Colonic mucosa (tissue), 4 donors: ENCODE results near the gene DMBX1. TPM values are rescaled to one million over a fixed set of nuclear protein-coding genes. Genes with fewer than 3 reads are reported as not detected.

Source experiments
- DNase-seq: peaks from one replicate; pipeline ENCODE4 v3.0.0-alpha.2; 2020
- H3K27ac ChIP-seq: fragments of 200-600 bp; one replicate; pipeline ENCODE4 v1.8.0; 2021
- H3K27me3 ChIP-seq: fragments of 200-600 bp; one replicate; pipeline ENCODE4 v1.8.0; 2021
- H3K36me3 ChIP-seq: fragments of 200-600 bp; one replicate; pipeline ENCODE4 v1.8.0; 2021
- H3K4me1 ChIP-seq: fragments of 200-600 bp; one replicate; pipeline ENCODE4 v1.8.0; 2021; ENCODE audit warnings: mild to moderate bottlenecking
- H3K4me3 ChIP-seq: fragments of 200-600 bp; one replicate; pipeline ENCODE4 v1.8.0; 2021
- H3K9ac ChIP-seq, 2 donors: one replicate each; pipeline ENCODE4 v1.7.0; 2013; ENCODE audit warnings: control low read depth in 2 of 2, low read depth in 2 of 2, low read length in 2 of 2
- H3K9me3 ChIP-seq: fragments of 200-600 bp; one replicate; pipeline ENCODE4 v1.8.0; 2021
- intact Hi-C: fragments of 100-400 bp; cut with DNase I; formaldehyde crosslinking; loops from one replicate; pipeline ENCODE4 v1.14.1; 2022
- total RNA-seq, 2 donors: library from RNA; stranded (reverse); fragmentation: NEBNext Ultra II Directional in 1 of 2; extraction: Animal tissue kit (Norgen Biotek cat#: 25700) in 1 of 2; gene quantifications; one replicate each; pipeline ENCODE4 v1.2.1, GENCODE V29; 2021
- TF ChIP-seq, protein P1 (sequence below): fragments of 200-600 bp; IDR thresholded peaks from one replicate; pipeline ENCODE4 v1.8.0; 2022; ENCODE audit warnings: antibody characterized with exemption, mild to moderate bottlenecking
- donor health status: healthy.
- donor health status: DM: no; HTN: no; CAD: no.
- donor health status: DM: no; HTN: no; CAD: no.

The DMBX1 gene
- total RNA-seq, 2 donors from 2014 or later: not detected

GRCh38 chr1:46461017-46461808, 28.4 kb upstream of the DMBX1 start:
- Histone ChIP-seq H3K27me3 (peaks cover 5% of the 10 kb centered on the region), H3K27ac (no peak overlapping the region), H3K4me3 (no peak overlapping the region), H3K9ac (no peak overlapping the region), H3K4me1 (no peaks in the 10 kb centered on the region), H3K9me3 (no peaks in the 10 kb centered on the region), H3K36me3 (no peaks in the 10 kb centered on the region)
- no peak for DNase-seq
- TF ChIP-seq, protein P1, sequence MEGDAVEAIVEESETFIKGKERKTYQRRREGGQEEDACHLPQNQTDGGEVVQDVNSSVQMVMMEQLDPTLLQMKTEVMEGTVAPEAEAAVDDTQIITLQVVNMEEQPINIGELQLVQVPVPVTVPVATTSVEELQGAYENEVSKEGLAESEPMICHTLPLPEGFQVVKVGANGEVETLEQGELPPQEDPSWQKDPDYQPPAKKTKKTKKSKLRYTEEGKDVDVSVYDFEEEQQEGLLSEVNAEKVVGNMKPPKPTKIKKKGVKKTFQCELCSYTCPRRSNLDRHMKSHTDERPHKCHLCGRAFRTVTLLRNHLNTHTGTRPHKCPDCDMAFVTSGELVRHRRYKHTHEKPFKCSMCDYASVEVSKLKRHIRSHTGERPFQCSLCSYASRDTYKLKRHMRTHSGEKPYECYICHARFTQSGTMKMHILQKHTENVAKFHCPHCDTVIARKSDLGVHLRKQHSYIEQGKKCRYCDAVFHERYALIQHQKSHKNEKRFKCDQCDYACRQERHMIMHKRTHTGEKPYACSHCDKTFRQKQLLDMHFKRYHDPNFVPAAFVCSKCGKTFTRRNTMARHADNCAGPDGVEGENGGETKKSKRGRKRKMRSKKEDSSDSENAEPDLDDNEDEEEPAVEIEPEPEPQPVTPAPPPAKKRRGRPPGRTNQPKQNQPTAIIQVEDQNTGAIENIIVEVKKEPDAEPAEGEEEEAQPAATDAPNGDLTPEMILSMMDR: no peak
- intact Hi-C loops: no loop called here

DNA sequence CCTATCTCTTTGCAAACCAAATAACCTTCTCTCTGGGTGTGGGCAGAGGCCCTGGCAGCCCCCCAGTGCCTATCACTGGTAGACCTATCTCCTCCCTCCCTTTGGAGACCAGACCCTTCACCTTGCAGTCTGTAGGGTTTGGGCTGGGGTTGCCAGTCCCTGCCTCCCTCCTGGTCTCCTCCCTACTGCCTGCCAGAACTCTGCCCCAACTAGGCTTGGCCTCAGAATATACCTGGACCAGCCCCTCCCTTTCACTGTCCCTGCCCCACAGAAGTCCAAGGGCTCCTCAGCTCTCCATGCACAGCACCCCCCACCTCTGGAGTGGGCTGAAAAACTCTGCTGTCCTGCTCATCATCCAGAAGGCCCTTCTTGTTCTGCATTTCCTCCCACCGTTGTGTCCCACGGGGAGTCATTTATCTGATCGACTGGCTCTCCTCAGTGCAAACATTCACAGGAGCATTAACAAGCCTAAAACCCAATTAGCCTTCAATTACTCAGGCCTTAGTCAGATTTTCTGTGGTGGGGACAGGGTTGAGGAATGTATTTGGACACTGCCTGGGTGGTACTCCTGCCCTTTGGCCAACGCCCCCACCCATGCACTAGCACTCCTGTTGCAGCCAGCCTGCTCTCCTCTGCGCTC, 27.7 kb upstream of the DMBX1 start:
- Histone ChIP-seq H3K9me3 (no peaks in the 10 kb centered on the region), H3K4me1 (peaks cover 2% of the 10 kb centered on the region), H3K27ac (no peak overlapping the region), H3K36me3 (no peaks in the 10 kb centered on the region), H3K4me3 (no peak overlapping the region), H3K9ac (no peak overlapping the region), H3K27me3 (peaks cover 12% of the 10 kb centered on the region)
- no peak for DNase-seq
- TF ChIP-seq, protein P1: no peak
- intact Hi-C loops: no loop called here

DNA sequence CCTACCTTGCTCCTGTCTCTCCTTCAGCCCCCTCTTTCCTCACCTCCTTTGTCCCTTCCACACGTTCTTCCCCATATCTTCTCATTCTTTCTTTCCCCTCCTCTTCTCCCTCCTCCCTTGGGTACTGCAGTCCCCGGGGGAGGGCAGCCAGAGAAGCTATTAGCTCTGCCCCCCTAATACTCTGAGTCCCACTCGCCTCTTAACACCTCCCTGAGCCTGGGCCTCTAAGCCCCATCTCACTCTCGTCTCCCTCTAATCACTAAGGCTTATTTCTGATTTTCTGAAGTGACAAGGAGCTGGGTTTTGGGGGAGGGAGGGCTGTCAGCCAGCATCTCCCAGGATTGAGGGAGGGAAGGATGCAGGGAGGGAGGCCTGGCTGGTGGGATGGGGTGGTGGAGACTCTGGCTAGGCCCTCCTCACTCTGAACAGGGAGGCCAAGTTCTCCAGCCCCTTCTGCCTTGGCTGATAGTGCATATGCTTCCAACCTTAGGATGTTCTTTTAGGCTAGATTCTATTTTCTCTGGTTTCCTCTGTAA, 25.6 kb upstream of the DMBX1 start:
- peaks cover 19% of the 10 kb centered on the region for H3K27me3 ChIP-seq
- no peak for DNase-seq
- TF ChIP-seq, protein P1: no peak
- intact Hi-C loops: no loop called here
- peaks cover 4% of the 10 kb centered on the region for H3K4me1 ChIP-seq
- no peaks in the 10 kb centered on the region for H3K9me3 ChIP-seq
- no peak overlapping the region for H3K27ac ChIP-seq
- no peaks in the 10 kb centered on the region for H3K36me3 ChIP-seq
- no peak overlapping the region for H3K4me3 ChIP-seq
- no peak overlapping the region for H3K9ac ChIP-seq

DNA sequence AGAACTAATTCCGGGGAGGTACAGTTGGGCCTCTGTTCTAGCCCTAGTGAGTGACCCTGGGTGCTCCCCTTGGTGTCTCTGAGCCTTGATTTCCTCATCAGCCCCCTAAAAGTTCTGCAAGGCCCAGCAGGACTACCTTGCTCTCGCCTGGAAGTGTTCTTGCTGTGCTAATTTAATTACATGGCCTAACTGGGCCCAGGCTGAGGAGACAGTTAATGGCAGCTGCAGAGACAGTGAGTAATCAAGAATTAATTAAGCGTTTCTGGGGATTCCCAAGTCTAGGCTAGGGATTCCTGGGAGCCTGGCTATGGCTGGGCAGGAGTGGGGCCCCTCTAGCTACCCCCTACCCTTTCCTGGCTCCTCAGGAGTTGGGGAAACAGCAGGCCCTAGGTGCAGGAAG, 24.7 kb upstream of the DMBX1 start:
- intact Hi-C loops: no loop called here
- no peak overlapping the region for H3K9ac ChIP-seq

GRCh38 chr1:46465981-46466476, 23.6 kb upstream of the DMBX1 start:
- peaks cover 19% of the 10 kb centered on the region for H3K27me3 ChIP-seq
- H3K27ac ChIP-seq: no peak overlapping the region

More for the DNA sequence above, 24.7 kb upstream of the DMBX1 start:
- no peak overlapping the region for H3K4me3 ChIP-seq
- H3K36me3 ChIP-seq: no peaks in the 10 kb centered on the region
- no peak overlapping the region for H3K27ac ChIP-seq
- peaks cover 19% of the 10 kb centered on the region for H3K27me3 ChIP-seq
- TF ChIP-seq, protein P1: no peak
- H3K4me1 ChIP-seq: peaks cover 4% of the 10 kb centered on the region
- H3K9me3 ChIP-seq: no peaks in the 10 kb centered on the region
- DNase-seq: no peak

More at GRCh38 chr1:46465981-46466476, 23.6 kb upstream of the DMBX1 start:
- Histone ChIP-seq H3K4me1 (peaks cover 4% of the 10 kb centered on the region), H3K9ac (no peak overlapping the region), H3K9me3 (no peaks in the 10 kb centered on the region), H3K4me3 (no peak overlapping the region), H3K36me3 (no peaks in the 10 kb centered on the region)
- TF ChIP-seq, protein P1: no peak
- no peak for DNase-seq
- intact Hi-C loops: no loop called here
